IgD-negative memory B cell (primary cell): ENCODE results near the gene LRBA. TPM values are rescaled to one million over a fixed set of nuclear protein-coding genes. Genes with fewer than 3 reads are reported as not detected.

Source experiments
- H3K27ac Mint-ChIP-seq, 3 donors: one replicate each; pipeline ENCODE4 v1.8.0; 2020 to 2022; ENCODE audit warnings: mild to moderate bottlenecking in 3 of 3, mixed read lengths in 3 of 3, moderate library complexity in 1 of 3
- H3K27me3 Mint-ChIP-seq: one replicate; pipeline ENCODE4 v1.8.0; 2021; ENCODE audit warnings: mixed read lengths
- H3K36me3 Mint-ChIP-seq: one replicate; pipeline ENCODE4 v1.8.0; 2020; ENCODE audit warnings: mild to moderate bottlenecking, mixed read lengths
- H3K4me1 Mint-ChIP-seq, 3 donors: one replicate each; pipeline ENCODE4 v1.8.0; 2020 to 2022; ENCODE audit warnings: mixed read lengths in 3 of 3, mild to moderate bottlenecking in 1 of 3
- H3K4me3 Mint-ChIP-seq, 4 donors: one replicate each; pipeline ENCODE4 v1.8.0; 2020 to 2022; ENCODE audit warnings: mild to moderate bottlenecking in 4 of 4, mixed read lengths in 4 of 4, moderate library complexity in 3 of 4
- H3K9me3 Mint-ChIP-seq, 3 donors: one replicate each; pipeline ENCODE4 v1.8.0; 2020 to 2021; ENCODE audit warnings: mixed read lengths in 3 of 3, mild to moderate bottlenecking in 1 of 3
- polyA plus RNA-seq: library from polyadenylated mRNA; unstranded; fragments of 300-500 nt; fragmentation: Illumina TruSeq; gene quantifications from one replicate; pipeline ENCODE4 v1.2.3, GENCODE V29; 2021

LRBA gene
- polyA plus RNA-seq, 1 donor from 2014 or later = 15.3 TPM

DNA sequence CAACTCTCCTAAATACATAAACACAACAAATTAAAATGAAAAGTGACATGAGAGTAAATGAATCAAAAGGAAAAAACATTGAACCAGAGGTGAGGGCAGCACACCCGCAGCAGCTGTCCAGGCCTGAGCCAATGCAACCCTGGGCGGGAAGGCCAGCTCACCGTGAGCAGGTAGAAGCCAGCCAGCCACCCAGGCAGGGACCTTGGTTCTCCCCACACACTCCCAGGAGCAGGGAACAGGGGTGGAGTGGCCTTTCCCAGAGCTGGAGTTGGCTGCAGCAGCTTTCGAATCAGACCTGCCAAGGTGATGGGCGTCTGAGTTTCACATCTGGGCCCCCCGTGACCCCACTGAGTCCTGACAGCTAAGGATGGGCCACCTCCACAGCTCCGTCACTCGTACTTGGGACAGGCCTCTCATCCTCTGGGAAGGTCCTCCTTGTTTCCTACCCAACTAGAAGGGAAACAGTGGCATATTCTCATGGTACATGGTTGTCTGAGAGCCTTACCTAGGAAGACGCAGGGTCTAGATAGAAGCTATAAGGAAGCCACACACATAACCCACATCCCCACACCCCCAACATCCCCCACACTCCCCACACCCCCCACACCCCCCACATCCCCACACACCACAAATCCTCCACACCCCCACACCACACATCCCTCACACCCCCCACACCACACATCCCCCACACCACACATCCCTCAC lies 764.6 kb downstream of the LRBA start:
- no peaks in the 10 kb centered on the region for H3K27me3 Mint-ChIP-seq
- peaks cover 4% of the 10 kb centered on the region for H3K36me3 Mint-ChIP-seq
- no peaks in the 10 kb centered on the region for H3K4me1 Mint-ChIP-seq
- no peak overlapping the region for H3K4me3 Mint-ChIP-seq
- H3K27ac Mint-ChIP-seq = no peak overlapping the region
- H3K9me3 Mint-ChIP-seq = no peaks in the 10 kb centered on the region

DNA sequence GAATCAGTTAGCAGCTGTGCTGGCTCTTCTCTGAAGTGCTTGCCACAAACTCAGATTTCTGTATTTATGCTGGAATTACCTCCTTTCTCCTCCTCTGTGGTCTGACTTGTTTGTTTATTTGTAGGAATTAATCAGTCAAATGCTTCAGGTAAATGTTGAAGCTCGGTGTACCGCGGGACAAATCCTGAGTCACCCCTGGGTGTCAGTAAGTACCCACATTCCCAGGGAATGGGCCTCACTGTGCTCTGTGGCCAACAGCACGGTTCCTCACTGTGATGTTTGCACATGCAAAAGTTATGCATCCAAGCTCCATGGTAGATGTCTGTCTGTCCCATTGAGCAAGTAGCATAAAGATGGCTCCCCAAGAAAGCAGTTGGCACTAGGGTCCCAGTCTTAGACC lies 766.9 kb downstream of the LRBA start:
- Mint-ChIP-seq H3K9me3 (no peaks in the 10 kb centered on the region), H3K4me1 (no peaks in the 10 kb centered on the region), H3K27ac (no peak overlapping the region), H3K4me3 (no peak overlapping the region), H3K27me3 (no peaks in the 10 kb centered on the region), H3K36me3 (peaks cover 3% of the 10 kb centered on the region)

DNA sequence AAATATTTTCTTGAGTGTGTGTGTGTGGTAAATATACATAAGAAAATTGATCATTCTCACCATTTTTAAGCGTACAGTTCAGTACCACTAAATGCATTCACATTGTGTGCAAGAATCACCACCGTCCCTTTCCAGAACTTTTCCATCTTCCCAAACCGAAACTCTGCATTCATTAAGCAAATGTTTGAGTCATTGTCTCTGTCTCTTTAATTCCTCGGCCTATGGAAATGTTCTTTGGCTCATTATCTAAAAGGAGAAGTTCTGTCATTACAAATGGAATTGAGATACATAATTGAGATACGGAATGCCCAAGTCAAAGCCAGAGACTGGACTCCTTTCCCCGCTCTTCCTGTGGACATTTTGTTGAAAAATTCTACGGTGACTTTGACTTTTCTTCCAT lies 767.9 kb downstream of the LRBA start:
- Mint-ChIP-seq H3K4me3 (no peak overlapping the region), H3K9me3 (no peaks in the 10 kb centered on the region), H3K4me1 (peaks cover 0 to 3% (median 2%) of the 10 kb centered on the region in 3 donors), H3K27ac (peak overlapping the region in 1 of 3 donors; percentile 34), H3K36me3 (no peaks in the 10 kb centered on the region), H3K27me3 (no peaks in the 10 kb centered on the region)

DNA sequence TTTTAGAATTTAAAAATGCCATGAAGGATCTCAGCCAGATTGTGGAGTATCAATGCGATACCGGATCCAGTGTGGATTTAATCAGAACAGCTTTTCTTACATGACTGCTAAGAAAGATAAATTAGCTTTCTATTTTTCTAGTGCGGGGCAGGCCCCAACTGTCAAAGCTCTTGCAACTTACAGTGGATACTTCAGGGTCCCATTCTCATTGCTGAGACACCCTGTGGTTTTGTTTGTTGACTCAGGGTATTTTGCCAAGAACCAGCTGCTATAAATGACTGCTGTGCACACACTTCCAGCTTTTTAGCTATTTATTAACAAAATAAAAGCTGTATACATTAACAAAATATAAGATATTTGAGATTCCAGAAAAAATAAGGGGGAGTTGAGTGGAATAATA lies 770.5 kb downstream of the LRBA start:
- no peak overlapping the region for H3K4me3 Mint-ChIP-seq
- H3K36me3 Mint-ChIP-seq = no peaks in the 10 kb centered on the region
- H3K27ac Mint-ChIP-seq = no peak overlapping the region
- peaks cover 0 to 3% (median 2%) of the 10 kb centered on the region in 3 donors for H3K4me1 Mint-ChIP-seq
- H3K27me3 Mint-ChIP-seq = no peaks in the 10 kb centered on the region
- H3K9me3 Mint-ChIP-seq = no peaks in the 10 kb centered on the region

DNA sequence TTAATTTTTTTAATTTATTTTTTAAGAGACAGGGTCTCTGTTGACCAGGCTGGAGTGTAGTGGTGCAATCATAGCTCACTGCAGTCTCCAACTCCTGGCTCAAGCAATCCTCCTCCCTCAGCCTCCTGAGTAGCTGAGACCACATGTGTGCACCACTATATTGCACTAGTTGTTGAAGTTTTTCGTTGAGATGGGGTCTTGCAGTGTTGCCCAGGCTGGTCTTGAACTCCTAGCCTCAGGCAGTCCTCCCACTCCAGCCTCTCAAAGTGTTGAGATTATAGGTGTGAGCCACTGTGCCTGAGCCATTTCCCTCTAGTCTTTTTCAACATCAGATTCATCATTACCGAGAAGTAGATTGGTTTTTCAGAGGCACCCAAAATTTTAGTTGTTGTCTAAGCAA lies 771.2 kb downstream of the LRBA start:
- no peaks in the 10 kb centered on the region for H3K36me3 Mint-ChIP-seq
- H3K4me3 Mint-ChIP-seq = no peak overlapping the region
- no peak overlapping the region for H3K27ac Mint-ChIP-seq
- peaks cover 0 to 3% (median 2%) of the 10 kb centered on the region in 3 donors for H3K4me1 Mint-ChIP-seq
- no peaks in the 10 kb centered on the region for H3K27me3 Mint-ChIP-seq
- H3K9me3 Mint-ChIP-seq = no peaks in the 10 kb centered on the region

DNA sequence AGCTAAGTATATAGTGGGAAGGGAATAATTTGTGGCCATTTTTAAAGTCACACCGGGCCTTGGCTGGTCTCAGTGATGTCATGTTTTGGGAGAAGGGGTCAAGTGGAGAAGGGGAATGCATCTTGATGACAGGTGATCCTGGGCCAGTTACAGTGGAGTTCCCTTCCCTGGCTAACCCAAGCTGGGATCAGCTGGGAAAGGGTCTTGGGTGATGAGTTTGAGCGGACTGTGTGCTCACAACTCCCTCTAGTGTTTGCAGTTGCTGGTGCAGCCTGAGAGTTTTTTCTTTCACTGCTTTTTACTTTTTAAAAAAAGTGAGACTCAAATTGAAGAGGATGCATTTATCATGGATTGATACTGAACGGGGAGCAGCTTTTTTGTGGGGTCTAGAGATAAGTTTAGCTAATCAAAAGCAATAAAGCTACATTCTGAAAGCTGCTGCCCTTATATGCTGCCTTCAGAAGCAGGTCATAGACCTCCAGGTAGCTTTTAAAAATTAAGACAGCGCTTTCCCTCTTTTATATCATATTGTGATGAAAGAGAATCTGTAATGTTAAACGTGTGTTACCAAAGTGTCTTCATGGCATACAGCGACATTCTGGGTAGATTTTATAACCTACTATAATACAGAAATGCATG lies 772.1 kb downstream of the LRBA start:
- Mint-ChIP-seq H3K9me3 (no peaks in the 10 kb centered on the region), H3K27ac (no peak overlapping the region), H3K36me3 (no peaks in the 10 kb centered on the region), H3K4me1 (peaks cover 0 to 3% (median 2%) of the 10 kb centered on the region in 3 donors), H3K27me3 (no peaks in the 10 kb centered on the region), H3K4me3 (no peak overlapping the region)

DNA sequence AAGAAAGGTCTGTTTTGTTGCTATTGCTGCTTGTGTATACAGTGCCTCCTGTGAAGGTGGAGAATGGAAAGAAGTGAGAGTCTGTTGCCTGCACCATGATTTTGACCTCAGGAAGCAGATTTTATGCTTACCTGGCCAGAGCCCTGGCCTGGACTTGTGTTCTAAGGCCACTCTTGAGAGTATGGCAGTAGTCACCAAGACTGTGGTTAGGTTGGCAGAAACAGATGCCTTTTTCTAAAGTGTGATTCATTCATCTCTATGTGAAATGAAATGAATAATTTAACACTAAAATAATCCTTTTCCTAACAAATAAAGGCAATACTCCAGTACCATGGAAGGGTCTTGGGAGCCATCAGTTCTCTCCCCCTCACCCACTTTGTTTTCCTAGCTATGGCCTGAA lies 775.1 kb downstream of the LRBA start:
- Mint-ChIP-seq H3K4me3 (no peak overlapping the region), H3K9me3 (no peaks in the 10 kb centered on the region), H3K36me3 (no peaks in the 10 kb centered on the region), H3K27ac (no peak overlapping the region), H3K4me1 (peaks cover 0 to 3% (median 2%) of the 10 kb centered on the region in 3 donors), H3K27me3 (no peaks in the 10 kb centered on the region)

DNA sequence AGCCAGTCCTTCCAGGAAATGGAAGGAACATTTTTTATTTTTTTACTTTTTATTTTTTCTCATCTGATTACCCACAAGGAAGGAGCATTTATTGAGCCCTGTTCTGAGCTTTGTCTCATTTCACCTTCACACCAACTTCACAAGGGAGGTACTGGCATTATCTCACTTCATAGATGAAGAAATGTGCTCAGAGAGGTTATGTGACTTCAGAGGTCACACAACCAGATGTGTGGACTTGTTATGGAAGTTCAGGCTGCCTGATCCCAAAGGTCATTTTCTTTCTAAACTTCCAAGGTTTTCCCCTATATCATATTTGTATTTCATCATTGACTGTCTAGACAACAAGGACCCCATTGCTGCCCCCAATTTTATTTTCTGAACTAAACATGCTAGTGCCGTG lies 776.5 kb downstream of the LRBA start:
- Mint-ChIP-seq H3K4me1 (peaks cover 0 to 3% (median 2%) of the 10 kb centered on the region in 3 donors), H3K36me3 (no peaks in the 10 kb centered on the region), H3K9me3 (no peaks in the 10 kb centered on the region), H3K27ac (no peak overlapping the region), H3K4me3 (no peak overlapping the region), H3K27me3 (no peaks in the 10 kb centered on the region)

DNA sequence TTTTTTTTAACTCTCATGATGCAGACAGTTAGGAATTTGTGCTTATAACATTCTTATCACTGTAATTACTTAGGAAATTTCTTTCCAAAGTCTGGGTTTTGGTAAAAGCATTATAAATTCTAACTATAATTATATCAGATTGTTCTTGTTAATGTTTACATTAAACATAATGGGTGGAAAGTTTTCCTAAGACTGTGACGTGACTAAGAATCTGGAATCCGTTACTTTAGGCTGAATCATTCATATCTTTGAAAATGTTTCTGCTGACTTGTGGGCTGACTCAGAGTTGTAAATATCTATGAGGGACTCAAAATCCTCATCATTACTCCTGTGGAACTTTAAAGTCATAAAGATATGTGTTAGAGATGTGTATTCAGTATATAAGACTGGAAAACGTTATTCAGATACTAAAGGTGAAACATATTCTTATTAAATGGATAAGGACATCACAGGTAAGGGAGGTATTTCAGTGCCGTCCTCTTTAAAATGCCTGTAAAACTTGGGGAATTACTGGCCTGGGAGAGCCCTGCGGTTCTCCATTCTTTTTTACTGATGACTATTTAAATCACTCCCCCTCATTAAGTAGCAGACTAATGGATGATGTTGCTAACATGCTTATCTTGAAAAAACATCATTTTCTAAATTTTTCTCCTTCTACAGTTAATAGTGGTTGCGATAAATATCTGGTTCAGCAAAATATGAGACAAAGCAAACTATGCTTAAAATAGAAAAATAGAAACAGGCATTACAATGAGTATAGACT lies 777.8 kb downstream of the LRBA start:
- Mint-ChIP-seq H3K4me1 (no peaks in the 10 kb centered on the region), H3K36me3 (no peaks in the 10 kb centered on the region), H3K4me3 (no peak overlapping the region), H3K27ac (no peak overlapping the region), H3K9me3 (no peaks in the 10 kb centered on the region), H3K27me3 (no peaks in the 10 kb centered on the region)

DNA sequence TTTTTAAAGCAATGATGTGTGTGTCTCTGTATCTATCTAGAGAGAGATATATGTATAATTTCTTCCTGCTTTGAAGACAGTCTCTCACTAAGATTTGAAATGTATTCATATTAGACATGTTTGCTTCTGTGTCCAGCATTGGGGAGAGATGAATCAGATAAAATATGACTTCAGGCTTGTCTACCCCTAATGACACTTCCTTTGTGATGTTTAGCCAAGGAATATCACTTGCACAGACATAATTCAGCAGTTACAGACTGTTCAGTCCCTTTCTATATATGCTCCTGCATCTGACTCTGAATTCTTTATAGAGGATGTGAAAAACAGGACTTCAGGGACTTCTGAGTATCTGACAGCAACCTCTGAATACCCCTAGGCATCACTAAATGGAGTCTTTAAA lies 778.5 kb downstream of the LRBA start:
- Mint-ChIP-seq H3K4me1 (no peaks in the 10 kb centered on the region), H3K27ac (no peak overlapping the region), H3K36me3 (no peaks in the 10 kb centered on the region), H3K4me3 (no peak overlapping the region), H3K27me3 (no peaks in the 10 kb centered on the region), H3K9me3 (peaks cover 0 to 2% (median 0%) of the 10 kb centered on the region in 3 donors)

DNA sequence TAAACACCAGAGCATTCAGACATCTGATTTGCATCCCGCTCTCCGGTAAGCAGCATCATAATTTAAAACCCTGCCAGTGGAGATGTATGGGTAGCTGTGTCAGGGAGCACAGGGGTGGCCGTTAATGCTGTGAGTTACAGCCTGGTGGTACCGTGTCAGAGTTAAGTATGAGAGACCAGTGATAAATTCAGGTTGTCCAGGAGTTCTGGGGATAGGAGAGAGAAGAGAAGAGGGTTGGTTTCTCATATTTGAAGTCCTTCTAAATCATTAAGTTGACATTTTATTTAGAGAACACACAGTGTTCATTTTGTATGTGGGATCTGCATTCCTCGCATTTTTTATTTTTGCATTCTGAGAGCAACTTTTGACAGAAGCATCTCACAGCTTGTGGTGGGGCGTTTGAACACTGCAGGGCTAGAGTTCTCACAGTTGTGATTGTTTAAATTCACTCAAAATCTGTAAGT lies 779.2 kb downstream of the LRBA start:
- no peaks in the 10 kb centered on the region for H3K27me3 Mint-ChIP-seq
- no peak overlapping the region for H3K4me3 Mint-ChIP-seq
- peaks cover 0 to 2% (median 0%) of the 10 kb centered on the region in 3 donors for H3K9me3 Mint-ChIP-seq
- no peaks in the 10 kb centered on the region for H3K4me1 Mint-ChIP-seq
- no peaks in the 10 kb centered on the region for H3K36me3 Mint-ChIP-seq
- H3K27ac Mint-ChIP-seq = no peak overlapping the region

DNA sequence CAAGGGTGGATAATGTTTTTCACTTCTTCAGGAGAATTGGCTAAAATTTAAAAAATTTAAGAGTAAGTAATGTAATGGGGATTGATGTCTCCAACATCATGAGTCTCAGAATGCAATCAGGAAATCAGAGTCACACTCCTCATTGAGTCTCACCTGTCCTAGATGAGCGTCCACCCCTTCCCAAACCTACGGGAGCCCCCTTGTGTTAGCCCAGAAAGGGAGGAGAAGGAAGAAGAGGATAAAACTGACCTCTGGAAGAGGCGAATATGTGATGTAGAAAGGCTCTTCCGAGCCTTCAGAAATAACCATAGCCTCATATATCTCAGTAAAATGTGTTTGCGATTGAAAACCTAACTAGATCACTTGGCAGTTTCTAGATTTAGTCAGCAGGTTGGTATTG lies 779.8 kb downstream of the LRBA start:
- H3K27me3 Mint-ChIP-seq = no peaks in the 10 kb centered on the region

DNA sequence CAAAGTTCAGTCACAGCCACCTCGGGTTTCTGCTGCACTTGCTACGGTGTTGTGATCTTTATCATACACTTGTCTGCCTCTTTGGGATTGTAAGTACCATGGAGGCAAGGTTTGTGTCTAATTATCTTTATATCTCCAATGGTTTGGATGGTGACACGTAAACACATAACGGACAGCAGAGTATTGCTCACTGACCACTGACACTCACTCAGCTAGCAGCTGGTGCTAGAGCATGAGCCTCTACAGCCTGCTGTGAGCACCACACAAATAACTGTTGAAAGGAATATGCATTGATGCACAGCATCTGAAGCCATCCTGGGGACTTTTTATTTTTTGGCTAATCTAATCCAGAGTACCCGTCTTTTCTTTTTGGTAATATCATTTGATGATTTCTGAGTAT lies 780.8 kb downstream of the LRBA start:
- no peak overlapping the region for H3K27ac Mint-ChIP-seq
- H3K9me3 Mint-ChIP-seq = peaks cover 0 to 2% (median 0%) of the 10 kb centered on the region in 3 donors
- H3K4me3 Mint-ChIP-seq = no peak overlapping the region
- H3K4me1 Mint-ChIP-seq = no peaks in the 10 kb centered on the region
- no peaks in the 10 kb centered on the region for H3K27me3 Mint-ChIP-seq
- H3K36me3 Mint-ChIP-seq = no peaks in the 10 kb centered on the region

More for the DNA sequence above, 779.8 kb downstream of the LRBA start:
- H3K4me1 Mint-ChIP-seq = no peaks in the 10 kb centered on the region
- no peak overlapping the region for H3K4me3 Mint-ChIP-seq
- no peak overlapping the region for H3K27ac Mint-ChIP-seq
- no peaks in the 10 kb centered on the region for H3K36me3 Mint-ChIP-seq
- peaks cover 0 to 2% (median 0%) of the 10 kb centered on the region in 3 donors for H3K9me3 Mint-ChIP-seq

DNA sequence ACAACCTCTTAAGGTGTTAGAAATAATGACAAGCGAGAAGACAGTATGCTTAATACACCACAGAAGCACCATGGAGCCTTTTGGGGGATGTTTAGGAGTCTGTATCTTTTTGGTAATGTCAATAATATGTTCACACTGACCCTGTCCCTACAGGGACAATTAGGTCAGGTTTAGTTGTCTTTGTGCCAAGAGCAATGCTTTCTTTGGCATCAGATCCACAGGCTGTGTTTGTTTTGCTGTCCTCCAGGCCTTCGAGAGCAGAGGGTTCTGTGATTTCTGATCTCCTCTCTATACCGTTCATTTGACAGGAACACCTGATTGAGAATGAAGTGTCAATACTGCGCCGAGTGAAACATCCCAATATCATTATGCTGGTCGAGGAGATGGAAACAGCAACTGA lies 783.1 kb downstream of the LRBA start:
- Mint-ChIP-seq H3K36me3 (no peaks in the 10 kb centered on the region), H3K27me3 (peaks cover 1% of the 10 kb centered on the region), H3K4me3 (no peak overlapping the region), H3K9me3 (peaks cover 0 to 2% (median 0%) of the 10 kb centered on the region in 3 donors), H3K27ac (no peak overlapping the region), H3K4me1 (no peaks in the 10 kb centered on the region)

DNA sequence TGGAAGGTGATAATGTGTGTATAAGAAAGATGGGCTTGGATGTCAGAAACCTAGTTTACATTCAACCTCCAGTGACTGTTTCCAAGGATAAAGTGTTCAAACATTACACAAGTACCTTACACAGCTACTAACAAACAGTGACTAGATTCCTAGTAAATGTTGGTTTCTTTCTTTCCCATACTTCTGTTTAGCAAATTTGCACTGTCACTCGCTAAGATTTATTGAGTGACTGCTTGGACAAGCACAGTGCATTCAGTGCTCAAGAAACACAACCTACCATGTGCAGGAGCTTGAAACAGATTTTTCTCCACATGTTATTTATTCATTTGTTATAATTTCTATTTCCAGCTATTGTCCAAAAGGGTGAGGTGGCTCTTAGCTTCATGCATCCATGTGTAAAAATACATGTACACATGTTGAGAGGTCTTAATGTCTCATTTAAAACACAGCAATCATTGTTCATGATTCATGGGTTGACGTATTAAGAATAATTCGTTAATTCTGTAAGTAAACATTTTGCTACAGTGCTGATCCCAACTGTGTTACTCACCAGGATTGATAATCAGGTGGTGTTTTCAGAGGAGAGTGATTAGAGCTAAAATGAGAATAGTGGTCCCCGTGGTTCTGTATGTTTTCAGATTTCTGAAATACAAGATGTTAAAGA lies 783.8 kb downstream of the LRBA start:
- Mint-ChIP-seq H3K9me3 (peaks cover 0 to 2% (median 0%) of the 10 kb centered on the region in 3 donors), H3K27me3 (peaks cover 1% of the 10 kb centered on the region), H3K27ac (no peak overlapping the region), H3K4me1 (no peaks in the 10 kb centered on the region), H3K4me3 (no peak overlapping the region), H3K36me3 (no peaks in the 10 kb centered on the region)
